Activated B cell treated with CpG ODN at 0.5 μM for 24 hours (primary cell): Measurements from ENCODE around the gene MESP2. TPM values are rescaled to one million over a fixed set of nuclear protein-coding genes. Genes with fewer than 3 reads are reported as not detected.

Source experiments
- ATAC-seq: fragments of 200-7000 bp; cut with Tn5 transposase; one replicate; pipeline ENCODE4 v1.10.0; 2021; ENCODE audit warnings: low read depth, mild to moderate bottlenecking, moderate library complexity
- CTCF ChIA-PET: fragments of 350-600 bp; sonication (Branson Sonifier 250); formaldehyde crosslinking; loops from one replicate; lab custom pipeline; 2021; ENCODE audit warnings: antibody characterized with exemption; lab: Charles Lee
- POLR2A ChIA-PET: fragments of 350-600 bp; sonication (Branson Sonifier 250); formaldehyde crosslinking; loops from one replicate; lab custom pipeline; 2021; ENCODE audit warnings: antibody characterized with exemption; lab: Charles Lee
- DNase-seq: peaks from one replicate; pipeline ENCODE4 v3.0.0; 2022
- H3K27ac Mint-ChIP-seq: one replicate; pipeline ENCODE4 v1.8.0; 2020; ENCODE audit warnings: mixed read lengths
- H3K27me3 Mint-ChIP-seq: one replicate; pipeline ENCODE4 v1.8.0; 2021; ENCODE audit warnings: mixed read lengths
- H3K36me3 Mint-ChIP-seq: one replicate; pipeline ENCODE4 v1.8.0; 2021; ENCODE audit warnings: low read depth, mixed read lengths
- H3K4me1 Mint-ChIP-seq: one replicate; pipeline ENCODE4 v1.8.0; 2021; ENCODE audit warnings: mixed read lengths
- H3K4me3 Mint-ChIP-seq: one replicate; pipeline ENCODE4 v1.8.0; 2020; ENCODE audit warnings: mild to moderate bottlenecking, mixed read lengths
- H3K9me3 Mint-ChIP-seq: one replicate; pipeline ENCODE4 v1.8.0; 2020; ENCODE audit warnings: mixed read lengths
- CTCF ChIP-seq: fragments of 200-600 bp; IDR thresholded peaks from one replicate; pipeline ENCODE4 v1.8.0; 2022; ENCODE audit warnings: antibody characterized with exemption, mild to moderate bottlenecking
- intact Hi-C: fragments of 100-400 bp; cut with micrococcal nuclease; formaldehyde crosslinking; loops from one replicate; pipeline ENCODE4 v1.15.1; 2024
- total RNA-seq: library from RNA; stranded (reverse); gene quantifications from 2 replicates; pipeline ENCODE4 v1.2.3, GENCODE V29; 2022

The MESP2 gene
- total RNA-seq, 1 donor from 2014 or later: 0.40 TPM

- TF ChIP-seq CTCF: no peak
- H3K36me3 Mint-ChIP-seq: no peaks in the 10 kb centered on the region
- no peak overlapping the region for H3K27ac Mint-ChIP-seq
- no peak overlapping the region for H3K4me3 Mint-ChIP-seq
- no peak for DNase-seq
- no peaks in the 10 kb centered on the region for H3K27me3 Mint-ChIP-seq
- no peaks in the 10 kb centered on the region for H3K4me1 Mint-ChIP-seq
- CTCF ChIA-PET: interaction anchor here (1.0 kb wide), 1 partner anchor 85 kb away, joined by 3 read pairs; no protein-coding TSS in a partner anchor
- peaks cover 6% of the 10 kb centered on the region for H3K9me3 Mint-ChIP-seq
- POLR2A ChIA-PET: no interaction called here
- ATAC-seq: no peak
- intact Hi-C loops: no loop called here
Measured at GRCh38 chr15:89790206-89790605, 14.1 kb downstream of the MESP2 start.

DNA sequence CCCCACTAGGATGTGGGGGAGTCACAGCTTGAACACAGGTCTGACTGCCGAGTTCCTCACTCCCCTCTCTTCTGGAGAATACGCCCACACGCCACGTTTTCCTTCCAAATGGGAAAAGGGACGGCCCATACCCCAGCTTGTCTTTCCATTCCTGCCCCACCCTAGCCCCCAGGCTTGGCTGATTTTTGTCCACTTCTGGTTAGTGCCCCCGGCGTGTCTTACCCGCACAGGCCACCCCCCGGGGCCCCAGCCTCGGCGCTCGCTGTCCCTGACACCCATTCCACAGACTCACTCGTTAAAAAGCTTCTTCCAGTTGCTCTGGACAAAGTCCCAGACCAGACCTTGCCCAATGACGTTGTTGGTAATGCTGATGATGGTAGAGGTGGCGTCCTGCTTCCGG lies 14.5 kb downstream of the MESP2 start:
- Mint-ChIP-seq H3K4me3 (no peak overlapping the region), H3K36me3 (no peaks in the 10 kb centered on the region), H3K27me3 (no peaks in the 10 kb centered on the region), H3K27ac (no peak overlapping the region), H3K4me1 (no peaks in the 10 kb centered on the region), H3K9me3 (peaks cover 6% of the 10 kb centered on the region)
- CTCF ChIA-PET: interaction anchor here (1.0 kb wide), 1 partner anchor 84 kb away, joined by 3 read pairs; no protein-coding TSS in a partner anchor
- POLR2A ChIA-PET: no interaction called here
- DNase-seq: no peak
- ATAC-seq: no peak
- no peak for TF ChIP-seq CTCF
- intact Hi-C loops: no loop called here

DNA sequence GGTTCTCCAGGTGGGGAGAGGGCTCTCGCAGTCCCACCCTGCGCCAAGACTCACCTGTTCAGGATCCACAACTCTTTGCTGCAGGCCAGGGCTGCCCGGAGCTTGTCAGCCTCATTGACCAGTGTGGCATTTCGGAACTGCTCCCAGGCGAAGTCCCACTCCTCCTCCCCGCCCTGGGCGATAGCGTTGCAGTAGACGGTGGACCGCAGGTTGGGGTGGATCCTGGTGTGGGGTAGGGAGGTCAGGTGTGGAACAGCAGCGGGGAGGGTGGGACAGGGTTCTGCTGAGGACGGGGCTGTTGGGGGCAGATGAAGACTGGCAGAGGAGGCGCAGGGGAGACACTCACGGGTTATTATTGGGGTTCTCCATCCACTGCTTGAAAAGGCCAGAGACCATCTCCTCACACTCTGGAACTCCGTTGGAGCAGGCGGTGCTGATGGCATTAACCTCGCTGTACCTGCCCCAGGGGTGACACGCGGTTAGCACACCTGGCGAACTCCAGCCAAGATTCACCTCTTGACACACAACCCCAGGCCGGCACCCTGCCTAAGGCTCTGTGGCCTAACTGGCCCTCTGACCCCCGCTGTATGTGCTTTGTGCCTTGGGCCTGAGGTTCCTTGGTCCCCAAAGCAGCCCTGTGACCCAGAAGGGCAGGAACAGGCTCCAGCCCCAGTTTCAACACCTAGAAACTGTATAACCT lies 16.1 kb downstream of the MESP2 start:
- Mint-ChIP-seq H3K36me3 (no peaks in the 10 kb centered on the region), H3K4me3 (no peak overlapping the region), H3K27me3 (no peaks in the 10 kb centered on the region), H3K4me1 (no peaks in the 10 kb centered on the region), H3K9me3 (peaks cover 8% of the 10 kb centered on the region), H3K27ac (no peak overlapping the region)
- intact Hi-C loops: no loop called here
- DNase-seq: no peak
- ChIA-PET POLR2A (no interaction called here), CTCF (no interaction called here)
- ATAC-seq: no peak
- TF ChIP-seq CTCF: no peak

DNA sequence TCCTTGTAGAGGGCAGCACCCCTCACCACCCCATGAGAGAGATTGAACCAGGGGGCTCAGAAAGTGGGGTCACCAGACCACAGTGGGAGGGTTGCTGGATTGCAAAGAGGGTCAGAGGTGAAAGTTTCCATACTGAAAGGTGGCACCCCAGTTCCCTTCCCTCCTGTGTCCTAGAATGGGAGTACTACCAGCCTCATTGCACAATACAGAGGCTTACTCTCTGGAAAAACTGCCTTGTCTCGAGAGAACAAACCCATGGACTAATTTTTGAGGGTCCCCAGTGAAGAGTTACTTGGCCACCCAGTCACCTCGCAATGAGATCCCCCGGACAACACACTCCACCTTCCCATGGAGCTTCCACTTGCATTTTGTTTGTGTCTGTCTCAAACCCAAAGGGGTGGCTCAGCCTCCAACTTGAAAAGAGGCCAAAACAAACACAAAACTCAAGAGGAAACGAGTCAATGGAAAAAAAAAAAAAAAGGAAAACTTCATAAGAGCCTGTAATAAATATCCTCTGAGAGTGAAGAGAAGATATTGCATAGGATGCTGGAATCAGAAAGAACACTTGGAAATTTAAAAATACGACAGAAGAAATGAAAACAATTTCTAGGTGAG lies 18.6 kb downstream of the MESP2 start:
- CTCF ChIA-PET: no interaction called here
- no peak overlapping the region for H3K4me3 Mint-ChIP-seq
- intact Hi-C loops: no loop called here
- H3K27me3 Mint-ChIP-seq: no peaks in the 10 kb centered on the region
- DNase-seq (no peak), ATAC-seq (no peak)
- peaks cover 2% of the 10 kb centered on the region for H3K9me3 Mint-ChIP-seq
- TF ChIP-seq CTCF: no peak
- no peak overlapping the region for H3K27ac Mint-ChIP-seq
- peaks cover 9% of the 10 kb centered on the region for H3K4me1 Mint-ChIP-seq
- POLR2A ChIA-PET: no interaction called here
- no peaks in the 10 kb centered on the region for H3K36me3 Mint-ChIP-seq

DNA sequence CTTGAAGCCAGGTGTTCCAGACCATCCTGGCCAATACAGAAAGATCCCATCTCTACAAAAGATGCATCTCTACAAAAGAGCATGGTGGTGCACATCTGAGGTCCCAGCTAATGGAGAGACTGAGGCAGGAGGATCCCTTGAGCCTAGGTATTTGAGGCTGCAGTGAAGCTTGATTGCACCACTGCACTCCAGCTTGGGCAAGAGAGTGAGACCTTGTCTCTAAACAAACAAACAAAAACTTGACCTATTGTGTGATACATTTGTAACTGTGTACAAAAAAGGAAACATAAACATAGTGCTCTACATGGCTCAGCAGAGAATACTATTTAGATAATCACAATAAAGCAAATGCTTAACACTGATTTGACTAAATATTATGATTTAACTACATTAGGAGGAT lies 19.9 kb downstream of the MESP2 start:
- Mint-ChIP-seq H3K27me3 (no peaks in the 10 kb centered on the region), H3K27ac (no peak overlapping the region), H3K4me3 (no peak overlapping the region), H3K4me1 (peaks cover 15% of the 10 kb centered on the region), H3K36me3 (no peaks in the 10 kb centered on the region), H3K9me3 (peaks cover 2% of the 10 kb centered on the region)
- ChIA-PET POLR2A (interaction anchor here (0.7 kb wide), 1 partner anchor 163 kb away, joined by 4 read pairs; no protein-coding TSS in a partner anchor), CTCF (no interaction called here)
- no peak for DNase-seq
- no peak for ATAC-seq
- TF ChIP-seq CTCF: no peak
- intact Hi-C loops: no loop called here
